K562 (cell line): ENCODE measurements around the gene AUNIP. TPM values are rescaled to one million over a fixed set of nuclear protein-coding genes. Genes with fewer than 3 reads are reported as not detected.

Experiments
- AFF1 ChIP-seq, 2 experiments: fragments of 450-650 bp; IDR thresholded peaks; 2 replicates each; pipeline ENCODE4 v1.6.1; 2018; ENCODE audit warnings: mild to moderate bottlenecking in 2 of 2, low read depth in 1 of 2; ENCODE audit not compliant: partially characterized antibody in 2 of 2
- ATF6 ChIP-seq: sonication (generic); formaldehyde crosslinking; IDR thresholded peaks from 2 replicates; pipeline ENCODE4 v1.4.0; 2020; ENCODE audit warnings: mild to moderate bottlenecking, missing genetic modification reagents
- BCLAF1 ChIP-seq, 2 experiments: fragments of 450-650 bp in 1 of 2; IDR thresholded peaks; 2 replicates each; pipeline ENCODE4 v1.6.1; 2011 to 2017; ENCODE audit warnings: low read depth in 2 of 2, antibody characterized with exemption in 1 of 2, borderline replicate concordance in 1 of 2, low read length in 1 of 2, mild to moderate bottlenecking in 1 of 2, mixed read lengths in 1 of 2; ENCODE audit not compliant: control insufficient read depth in 1 of 2
- CREB1 ChIP-seq, 2 experiments: sonication (generic) in 1 of 2; formaldehyde crosslinking in 1 of 2; IDR thresholded peaks; 2 replicates each; pipeline versions ENCODE4 v1.6.1 to v1.8.0; 2012 to 2022; ENCODE audit warnings: inconsistent platforms in 1 of 2, mild to moderate bottlenecking in 1 of 2, missing genetic modification reagents in 1 of 2, moderate library complexity in 1 of 2
- EGR1 ChIP-seq: fragments of 450-650 bp; conservative IDR thresholded peaks from 2 replicates; pipeline ENCODE4 v1.6.1; 2017; ENCODE audit warnings: mild to moderate bottlenecking
- FIP1L1 ChIP-seq: fragments of 200-400 bp; formaldehyde crosslinking; IDR thresholded peaks from 2 replicates; pipeline ENCODE4 v1.6.1; 2018; ENCODE audit warnings: mild to moderate bottlenecking, low read depth, low read length; ENCODE audit not compliant: poor library complexity, severe bottlenecking
- FOXK2 ChIP-seq, 2 experiments: fragments of 450-650 bp; IDR thresholded peaks in 1 of 2; conservative IDR thresholded peaks in 1 of 2; 2 replicates each; pipeline ENCODE4 v1.6.1; 2016; ENCODE audit warnings: low read depth in 2 of 2, mild to moderate bottlenecking in 1 of 2
- MBD2 ChIP-seq: sonication (generic); IDR thresholded peaks from 2 replicates; pipeline ENCODE4 v1.6.1; 2016; ENCODE audit warnings: low read depth, borderline replicate concordance
- NCOA6 ChIP-seq: fragments of 450-650 bp; IDR thresholded peaks from 2 replicates; pipeline ENCODE4 v1.6.1; 2017; ENCODE audit warnings: mild to moderate bottlenecking
- NRF1 ChIP-seq, 2 experiments: fragments of 450-650 bp; IDR thresholded peaks in 1 of 2; conservative IDR thresholded peaks in 1 of 2; 2 replicates each; pipeline ENCODE4 v1.6.1; 2014; ENCODE audit warnings: mild to moderate bottlenecking in 2 of 2
- PHF20 ChIP-seq: fragments of 450-650 bp; IDR thresholded peaks from 2 replicates; pipeline ENCODE4 v1.6.1; 2018; ENCODE audit not compliant: partially characterized antibody
- RBBP5 ChIP-seq: fragments of 200-600 bp; sonication (generic); IDR thresholded peaks from 2 replicates; pipeline ENCODE4 v1.6.1; 2012; ENCODE audit warnings: borderline replicate concordance, mild to moderate bottlenecking, low read length, control low read depth, inconsistent platforms; ENCODE audit not compliant: insufficient read depth, poor library complexity, severe bottlenecking
- SIX5 ChIP-seq, 2 experiments: IDR thresholded peaks; 2 replicates each; pipeline ENCODE4 v1.6.1; 2011; ENCODE audit warnings: low read length in 2 of 2, borderline replicate concordance in 1 of 2, low read depth in 1 of 2, mild to moderate bottlenecking in 1 of 2, moderate library complexity in 1 of 2; ENCODE audit not compliant: insufficient read depth in 1 of 2
- SP1 ChIP-seq: sonication (generic); formaldehyde crosslinking; IDR thresholded peaks from 2 replicates; pipeline ENCODE4 v1.8.1; 2022; ENCODE audit warnings: mild to moderate bottlenecking, missing genetic modification reagents
- ZNF551 ChIP-seq: fragments of 250-450 bp; sonication (Bioruptor Pico); IDR thresholded peaks from 2 replicates; pipeline ENCODE4 v1.5.0; 2021; ENCODE audit warnings: mild to moderate bottlenecking, moderate library complexity
- polyA plus RNA-seq, 8 experiments: library from polyadenylated mRNA; depleted of rRNA in 4 of 8; stranded (reverse) in 5 of 8; unstranded in 3 of 8; fragments of >200 nt; fragmentation: Nextera tagmentation in 2 of 8; fragmentation: Illumina TruSeq in 1 of 8; extraction: Ambion mirVana in 2 of 8; extraction: Trizol in 1 of 8; gene quantifications; 2 replicates each; pipeline versions ENCODE4 v1.2.1 to v1.2.3, GENCODE V29; 2011 to 2014; ENCODE audit warnings: inconsistent platforms in 1 of 8, missing spikeins in 1 of 8
- total RNA-seq, 7 experiments: library from RNA; depleted of rRNA in 6 of 7; stranded (reverse); fragments of >200 nt in 6 of 7; fragmentation: Illumina TruSeq in 2 of 7; extraction: Trizol in 2 of 7; gene quantifications; 2 replicates each; pipeline versions ENCODE4 v1.2.1 to v1.2.3, GENCODE V29; 2011 to 2021; ENCODE audit warnings: low replicate concordance in 1 of 7

Gene AUNIP
- total and polyA plus RNA-seq, 9 of the 15 experiments (the other 6 are each of a cell fraction or from before 2014, with no cell fraction given) = 12.1 to 53.8 (median 47.1) TPM

- TF ChIP-seq AFF1 (IDR thresholded peaks at IDR 0.05; ENCODE audit: low read depth in 1 of 2, partially characterized antibody in 2 of 2) (peak in 1 of 2 experiments; percentile 49), BCLAF1 (IDR thresholded peaks at IDR 0.05; ENCODE audit: borderline replicate concordance in 1 of 2, control insufficient read depth in 1 of 2, low read depth in 2 of 2, low read length in 1 of 2) (no peak), NCOA6 (peak; percentile 71), CREB1 (IDR thresholded peaks at IDR 0.05) (peak; percentile 88), CREB1 (CRISPR knock-in tag; IDR thresholded peaks at IDR 0.05) (peak; percentile 87), ZNF551 (CRISPR knock-in tag) (no peak), MBD2 (peak; percentile 83), RBBP5 (peak; percentile 32), ATF6 (CRISPR knock-in tag) (peak; percentile 80), SP1 (CRISPR knock-in tag) (peak; percentile 92), SIX5 (IDR thresholded peaks at IDR 0.05; ENCODE audit: borderline replicate concordance in 1 of 2, insufficient read depth in 1 of 2, low read depth in 1 of 2, low read length in 2 of 2) (peak; percentile 56 to 76), FOXK2 (conservative IDR thresholded peaks at IDR 0.05 in 1 of 2, IDR thresholded peaks at IDR 0.05 in 1 of 2; ENCODE audit: low read depth in 2 of 2) (peak in 1 of 2 experiments; percentile 90; a peak in 2 of 4 replicates), PHF20 (peak; percentile 28), EGR1 (peak; percentile 95), NRF1 (conservative IDR thresholded peaks at IDR 0.05 in 1 of 2, IDR thresholded peaks at IDR 0.05 in 1 of 2) (peak; percentile 57 to 61; a peak in 3 of 4 replicates), FIP1L1 (peak; percentile 93)
Measured at GRCh38 chr1:25905680-25906643, 46.7 kb upstream of the AUNIP start, which contains the start of gene STMN1 (continued).
